Motor neuron (in vitro differentiated cells): Measurements from ENCODE around the gene PLOD3. TPM values are rescaled to one million over a fixed set of nuclear protein-coding genes. Genes with fewer than 3 reads are reported as not detected.
"Not testable (repeated sequence)": the region's sequence is repeated elsewhere in the genome, so short reads cannot be mapped to it uniquely, and the experiment has no call there.

Source experiments
- ATAC-seq, 8 experiments: fragments of 200-7000 bp; cut with Tn5 transposase; replicated peaks in 6 of 8; 2 replicates each; pipeline ENCODE4 v1.8.0; 2021; ENCODE audit warnings: mild to moderate bottlenecking in 8 of 8, moderate library complexity in 8 of 8
- H3K27ac ChIP-seq, 2 donors: fragments of 250-450 bp; sonication (Bioruptor Pico); 2 replicates each; pipeline ENCODE4 v1.9.0; 2021; ENCODE audit warnings: antibody characterized with exemption in 2 of 2, mild to moderate bottlenecking in 2 of 2, moderate library complexity in 1 of 2
- H3K4me1 ChIP-seq, 2 donors: fragments of 250-450 bp; sonication (Bioruptor Pico); replicated peaks in 1 of 2; 2 replicates each; pipeline ENCODE4 v1.6.1; 2021; ENCODE audit warnings: antibody characterized with exemption in 2 of 2, mild to moderate bottlenecking in 2 of 2, moderate library complexity in 1 of 2
- H3K4me3 ChIP-seq, 5 donors: fragments of 250-450 bp; sonication (Bioruptor Pico); 2 replicates each; pipeline ENCODE4 v1.9.0; 2021; ENCODE audit warnings: antibody characterized with exemption in 5 of 5, mild to moderate bottlenecking in 5 of 5, moderate library complexity in 4 of 5
- WGBS, 10 experiments: fragments of 450-650 bp; shearing (Covaris generic); methylation state at CpG; one replicate each; pipeline ENCODE4 v1.0.0; 2022; 5-methylcytosine and 5-hydroxymethylcytosine counted together
- in situ Hi-C, 9 experiments: fragments of 400-800 bp; cut with MboI; loops; one replicate each; pipeline ENCODE4 v1.15.0; 2021; ENCODE audit warnings: low sequenced_read_pairs in 9 of 9, low pct_unique_long_range_greater_than_20kb in 2 of 9; ENCODE audit not compliant: unreplicated experiment in 9 of 9
- total RNA-seq, 8 experiments: library from RNA; unstranded; fragments of 300-600 nt; gene quantifications; 2 replicates each; pipeline versions ENCODE4 v1.2.3 to v1.2.4, GENCODE V29; 2022

PLOD3 gene, protein sequence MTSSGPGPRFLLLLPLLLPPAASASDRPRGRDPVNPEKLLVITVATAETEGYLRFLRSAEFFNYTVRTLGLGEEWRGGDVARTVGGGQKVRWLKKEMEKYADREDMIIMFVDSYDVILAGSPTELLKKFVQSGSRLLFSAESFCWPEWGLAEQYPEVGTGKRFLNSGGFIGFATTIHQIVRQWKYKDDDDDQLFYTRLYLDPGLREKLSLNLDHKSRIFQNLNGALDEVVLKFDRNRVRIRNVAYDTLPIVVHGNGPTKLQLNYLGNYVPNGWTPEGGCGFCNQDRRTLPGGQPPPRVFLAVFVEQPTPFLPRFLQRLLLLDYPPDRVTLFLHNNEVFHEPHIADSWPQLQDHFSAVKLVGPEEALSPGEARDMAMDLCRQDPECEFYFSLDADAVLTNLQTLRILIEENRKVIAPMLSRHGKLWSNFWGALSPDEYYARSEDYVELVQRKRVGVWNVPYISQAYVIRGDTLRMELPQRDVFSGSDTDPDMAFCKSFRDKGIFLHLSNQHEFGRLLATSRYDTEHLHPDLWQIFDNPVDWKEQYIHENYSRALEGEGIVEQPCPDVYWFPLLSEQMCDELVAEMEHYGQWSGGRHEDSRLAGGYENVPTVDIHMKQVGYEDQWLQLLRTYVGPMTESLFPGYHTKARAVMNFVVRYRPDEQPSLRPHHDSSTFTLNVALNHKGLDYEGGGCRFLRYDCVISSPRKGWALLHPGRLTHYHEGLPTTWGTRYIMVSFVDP
- total RNA-seq: 10 to 100 TPM; 10.9 to 97.3 (median 28.1) TPM

DNA sequence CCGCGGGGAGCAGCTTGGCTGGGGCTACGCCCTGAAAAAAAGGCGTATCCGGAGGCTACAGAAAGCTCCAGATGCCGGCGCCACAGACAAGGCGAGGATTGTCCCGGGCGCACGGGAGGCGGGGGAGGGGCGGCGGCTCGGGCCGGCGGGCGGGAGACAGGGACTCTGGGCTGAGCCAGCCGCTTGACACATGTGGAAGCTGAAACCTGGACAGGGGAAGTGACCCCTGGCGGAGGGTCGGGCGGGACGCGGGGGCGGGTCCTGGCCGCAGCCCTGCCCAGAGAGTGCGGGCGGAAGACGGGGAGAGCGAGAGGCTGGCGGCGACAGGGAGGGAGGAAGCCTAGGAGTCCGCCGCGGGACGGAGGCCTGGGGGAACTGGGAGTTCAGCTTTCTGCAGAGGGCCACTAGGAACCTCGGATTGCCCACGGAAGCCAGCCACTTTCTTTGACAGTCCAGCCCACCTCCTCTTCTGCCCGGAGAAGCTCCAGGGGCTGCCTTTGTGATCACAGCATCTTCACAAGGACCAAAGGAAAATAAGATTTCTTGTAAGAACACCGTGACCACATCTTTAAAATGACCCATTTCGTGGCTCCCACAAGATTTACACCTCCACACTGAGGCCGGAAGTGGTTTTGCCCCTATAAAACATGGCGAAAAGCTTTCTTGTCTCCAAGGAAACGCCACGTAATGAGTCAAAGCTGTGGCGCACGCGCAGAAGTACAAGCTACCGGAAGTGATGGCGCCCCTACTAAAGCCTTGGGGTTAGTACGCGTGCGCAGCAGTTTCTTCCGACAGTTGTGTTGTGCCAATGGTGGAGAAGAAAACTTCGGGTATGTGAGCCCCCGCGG, at the start of gene PLOD3, which contains the start of gene ZNHIT1:
Gene PLOD3, minus strand, starts transcription at position 194 of the 848 bp plus-strand sequence. CDS start 307 bp downstream, outside the sequence.
Gene ZNHIT1, plus strand, starts transcription at position 778 of the 848 bp plus-strand sequence. Its CDS starts 31 bp downstream, at position 809.
- Histone ChIP-seq H3K4me1 (peaks cover 12 to 15% of the 10 kb centered on the region in 2 donors), H3K4me3 (peak within 1 kb of the TSS; percentile 53 to 81 (median 58)), H3K27ac (peak within 1 kb of the TSS; percentile 79 to 85)
- in situ Hi-C loops: no loop called here
- peak; percentile 77 to 96 (median 94) for ATAC-seq
- WGBS, 10 experiments: 0 to 3% (median 0%) methylated on average over 2 to 14 of the region's 57 CpGs; no CpG with 5 or more reads in 3 of the 10 experiments

DNA sequence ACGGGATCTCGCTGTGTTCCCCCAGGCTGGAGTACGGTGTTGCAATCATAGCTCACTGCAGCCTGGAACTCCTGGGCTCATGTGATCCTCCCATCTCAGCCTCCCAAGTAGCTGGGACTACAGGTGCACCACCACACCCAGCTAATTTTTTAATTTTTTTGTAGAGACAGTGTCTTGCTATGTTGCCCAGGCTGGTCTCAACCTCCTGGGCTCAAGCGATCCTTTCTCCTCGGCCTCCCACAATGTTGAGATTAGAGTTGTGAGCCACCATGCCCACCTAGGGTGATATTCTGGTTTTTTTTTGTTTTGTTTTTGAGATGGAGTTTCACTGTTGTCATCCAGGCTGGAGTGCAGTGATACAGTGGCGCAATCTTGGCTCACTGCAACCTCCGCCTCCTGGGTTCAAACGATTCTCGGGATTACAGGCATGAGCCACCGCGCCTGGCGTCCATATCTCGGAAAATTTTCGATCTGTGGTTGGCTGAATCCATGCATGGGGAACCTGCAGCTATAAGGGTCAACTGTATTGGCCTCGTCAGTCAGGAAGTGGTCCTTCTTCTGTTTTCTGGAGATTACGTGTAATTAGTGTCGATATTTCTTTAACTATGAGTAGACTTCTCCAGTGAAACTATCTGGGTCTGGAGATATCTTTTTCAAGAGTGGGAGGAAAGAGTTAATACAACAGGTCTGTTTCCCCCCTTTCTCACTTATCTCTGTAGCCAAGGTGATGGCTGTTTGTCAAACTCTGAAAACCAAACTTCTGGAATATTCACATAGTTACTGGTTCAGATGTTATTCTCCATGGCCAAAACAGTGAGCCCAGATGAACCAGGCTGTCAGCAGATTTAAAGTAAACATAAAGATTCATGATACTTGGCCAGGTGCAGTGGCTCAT, 48.5 kb upstream of the PLOD3 start:
- no peak for ATAC-seq
- H3K27ac ChIP-seq: no peak overlapping the region
- no peak overlapping the region for H3K4me3 ChIP-seq
- no peaks in the 10 kb centered on the region for H3K4me1 ChIP-seq
- WGBS, 10 experiments: 56 to 94% (median 80%) methylated on average over 1 to 17 of the region's 17 CpGs
- in situ Hi-C loops: no loop called here

DNA sequence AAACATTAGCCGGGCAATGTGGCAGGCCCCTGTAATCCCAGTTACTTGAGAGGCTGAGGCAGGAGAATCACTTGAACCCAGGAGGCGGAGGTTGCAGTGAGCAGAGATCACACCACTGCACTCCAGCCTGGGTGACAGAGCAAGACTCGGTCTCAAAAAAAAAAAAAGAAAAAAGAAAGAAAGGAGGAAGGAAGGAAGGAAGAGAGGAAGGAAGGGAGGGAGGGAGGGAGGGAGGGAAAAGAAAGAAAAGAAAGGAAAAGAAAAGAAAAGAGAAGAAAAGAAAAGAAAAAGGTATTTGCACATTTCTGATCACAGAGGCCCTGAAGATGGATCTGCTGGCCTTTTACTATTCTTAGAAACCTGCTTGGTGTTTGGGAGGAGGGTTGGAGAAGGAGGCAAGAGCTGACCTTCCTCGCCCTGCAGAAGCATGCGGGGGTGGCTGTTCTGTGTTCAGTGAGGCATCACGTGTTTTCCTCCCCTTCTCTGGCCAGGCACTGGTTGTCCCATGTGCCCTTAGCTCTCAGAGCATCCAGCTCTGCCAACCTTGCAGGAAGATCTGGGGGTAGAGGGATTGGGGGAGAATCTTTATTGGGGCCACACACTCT, 46.8 kb upstream of the PLOD3 start:
- ATAC-seq: not testable (repeated sequence)

DNA sequence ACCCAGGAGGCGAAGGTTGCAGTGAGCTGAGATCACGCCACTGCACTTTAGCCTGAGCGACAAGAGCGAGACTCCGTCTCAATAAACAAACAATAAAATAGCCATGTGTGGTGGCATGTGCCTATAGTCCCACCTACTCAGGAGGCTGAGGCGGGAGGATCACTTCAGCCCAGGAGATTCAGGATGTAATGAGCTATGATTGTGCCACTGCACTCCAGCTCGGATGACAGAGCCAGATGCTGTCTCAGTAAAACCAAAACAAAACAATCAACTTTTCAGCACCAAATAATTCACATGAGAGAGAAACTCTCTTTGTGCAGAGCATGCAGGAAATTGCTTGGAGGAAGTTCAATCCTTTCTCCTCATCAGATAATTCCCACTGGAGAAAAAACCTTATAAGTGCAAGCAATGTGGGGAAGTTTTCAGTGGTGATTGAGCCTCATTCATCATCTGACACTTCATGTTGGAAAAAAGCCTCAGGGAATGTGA, 40.9 kb upstream of the PLOD3 start:
- H3K27ac ChIP-seq: no peak overlapping the region

More for the DNA sequence above, 46.8 kb upstream of the PLOD3 start:
- H3K27ac ChIP-seq, H3K4me3 ChIP-seq, in situ Hi-C loops, H3K4me1 ChIP-seq: not testable (repeated sequence)
- 29 to 100% (median 60%) methylated on average over 1 to 5 of the region's 6 CpGs; no CpG with 5 or more reads in 5 of the 10 experiments for WGBS, 10 experiments

DNA sequence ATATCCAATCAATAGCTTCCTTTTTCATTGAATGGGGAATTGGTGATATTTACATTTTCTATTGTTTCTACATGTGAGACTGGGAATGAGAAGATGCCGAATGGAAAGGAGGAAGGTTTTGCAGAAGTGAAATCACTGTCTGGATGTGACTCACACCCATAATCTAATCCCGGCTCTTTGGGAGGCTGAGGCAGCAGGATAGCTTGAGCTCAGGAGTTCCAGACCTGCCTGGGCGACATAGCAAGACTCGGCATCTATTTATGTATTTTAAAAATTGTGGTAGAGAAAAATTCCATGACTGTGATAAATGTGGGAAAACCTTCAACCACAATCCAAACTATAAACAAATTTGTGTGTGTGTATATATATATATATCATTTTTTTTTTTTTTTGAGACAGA, 38.4 kb upstream of the PLOD3 start:
- Histone ChIP-seq H3K4me1 (peaks cover 6% of the 10 kb centered on the region in 2 donors), H3K4me3 (no peak overlapping the region), H3K27ac (no peak overlapping the region)
- 0 to 93% (median 58%) methylated on average over 1 to 4 of the region's 4 CpGs for WGBS, 10 experiments
- no peak for ATAC-seq
- in situ Hi-C loops: no loop called here

More for the DNA sequence above, 40.9 kb upstream of the PLOD3 start:
- in situ Hi-C loops: no loop called here
- Histone ChIP-seq H3K4me1 (no peaks in the 10 kb centered on the region), H3K4me3 (no peak overlapping the region)
- 40 to 83% (median 67%) methylated on average over 1 to 5 of the region's 7 CpGs; no CpG with 5 or more reads in 3 of the 10 experiments for WGBS, 10 experiments
- peak in 1 of 8 experiments; percentile 29 for ATAC-seq

DNA sequence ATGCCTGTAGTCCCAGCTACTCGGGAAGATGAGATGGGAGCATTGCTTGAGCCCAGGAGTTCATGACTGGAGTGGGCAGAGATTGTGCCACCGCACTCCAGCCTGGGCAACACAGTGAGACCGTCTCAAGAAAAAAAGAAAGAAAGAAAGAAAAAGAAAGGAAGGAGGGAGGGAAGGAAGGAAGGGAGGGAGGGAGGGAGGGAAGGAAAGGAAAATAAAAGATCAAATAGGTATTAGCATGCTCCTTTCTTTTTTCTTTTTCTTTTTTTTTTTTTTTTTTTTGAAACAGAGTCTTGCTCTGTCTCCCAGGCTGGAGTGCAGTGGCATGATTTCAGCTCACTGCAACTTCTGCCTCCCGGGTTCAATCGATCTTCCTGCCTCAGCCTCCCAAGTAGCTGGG, 35.8 kb upstream of the PLOD3 start:
- in situ Hi-C loops, H3K4me3 ChIP-seq, ATAC-seq, H3K27ac ChIP-seq: not testable (repeated sequence)
- peaks cover 11 to 12% of the 10 kb centered on the region in 2 donors for H3K4me1 ChIP-seq
- WGBS, 10 experiments: 25 to 100% (median 65%) methylated on average over 1 to 3 of the region's 5 CpGs; no CpG with 5 or more reads in 5 of the 10 experiments

DNA sequence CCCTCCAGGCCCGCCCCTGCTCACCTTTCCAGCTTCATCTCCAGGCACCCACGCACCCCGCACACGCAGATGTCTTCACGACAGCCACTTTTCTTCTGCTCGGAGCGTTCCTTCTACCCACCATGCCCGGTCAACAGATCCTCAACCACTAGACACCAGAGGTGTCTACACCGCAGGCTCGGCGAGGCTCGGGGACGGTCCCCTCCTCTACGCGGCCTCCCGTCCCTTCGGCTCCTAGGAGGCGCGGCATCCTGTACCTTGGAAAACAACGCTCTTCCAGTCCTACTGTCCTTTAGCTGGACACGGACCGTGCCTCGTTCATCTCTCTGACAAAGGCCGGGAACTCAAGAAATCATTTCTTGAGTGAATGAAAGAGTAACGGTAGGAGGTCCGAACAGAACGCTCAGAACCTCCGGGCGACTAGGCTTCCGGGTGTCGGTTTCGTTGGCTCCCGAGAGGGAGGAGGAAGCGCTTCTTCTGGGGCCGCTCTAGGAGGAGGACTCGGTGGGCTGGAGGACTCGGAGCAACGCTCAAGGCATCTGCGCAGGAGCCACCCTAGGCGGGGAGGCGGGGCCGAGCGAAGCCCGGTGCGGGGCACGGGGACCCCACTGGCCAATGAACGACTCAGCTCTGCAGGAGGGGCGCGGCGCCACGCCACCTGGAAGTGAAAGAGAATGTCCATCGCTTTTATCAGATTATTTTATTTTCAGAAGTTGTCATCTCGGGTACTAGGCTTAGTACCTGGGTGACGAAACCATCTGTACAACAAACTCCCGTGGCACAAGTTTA, 34.7 kb upstream of the PLOD3 start:
- Histone ChIP-seq H3K4me1 (peaks cover 11 to 12% of the 10 kb centered on the region in 2 donors), H3K4me3 (peak overlapping the region; percentile 70 to 98 (median 78)), H3K27ac (peak overlapping the region; percentile 64 to 82)
- ATAC-seq: peak; percentile 97 to 100 (median 100)
- in situ Hi-C loops: no loop called here
- 0 to 4% (median 0%) methylated on average over 1 to 34 of the region's 55 CpGs; no CpG with 5 or more reads in 3 of the 10 experiments for WGBS, 10 experiments

DNA sequence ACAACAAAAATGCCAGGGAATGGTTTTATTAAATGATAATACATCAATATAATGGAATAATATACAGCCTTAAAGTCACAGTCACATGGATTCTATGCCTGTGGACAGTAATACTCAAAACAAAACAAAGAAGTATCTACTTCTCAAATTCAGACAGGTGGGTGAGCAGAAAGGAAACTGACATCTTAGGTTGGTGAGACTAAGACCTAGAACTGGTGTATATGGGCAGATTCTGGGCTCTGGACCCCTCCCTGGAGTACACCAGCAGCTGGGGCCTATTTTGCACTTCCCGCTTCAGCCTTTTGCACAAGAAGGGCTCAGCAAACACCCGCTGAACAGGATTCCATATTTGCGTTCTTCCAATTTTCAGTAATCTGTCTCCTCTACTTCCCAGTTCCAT, 32.9 kb upstream of the PLOD3 start:
- in situ Hi-C loops: no loop called here
- 96 to 100% (median 100%) methylated on average over 1 to 3 of the region's 3 CpGs; no CpG with 5 or more reads in 6 of the 10 experiments for WGBS, 10 experiments
- Histone ChIP-seq H3K4me1 (peaks cover 16 to 17% of the 10 kb centered on the region in 2 donors), H3K4me3 (no peak overlapping the region), H3K27ac (no peak overlapping the region)
- ATAC-seq: no peak

DNA sequence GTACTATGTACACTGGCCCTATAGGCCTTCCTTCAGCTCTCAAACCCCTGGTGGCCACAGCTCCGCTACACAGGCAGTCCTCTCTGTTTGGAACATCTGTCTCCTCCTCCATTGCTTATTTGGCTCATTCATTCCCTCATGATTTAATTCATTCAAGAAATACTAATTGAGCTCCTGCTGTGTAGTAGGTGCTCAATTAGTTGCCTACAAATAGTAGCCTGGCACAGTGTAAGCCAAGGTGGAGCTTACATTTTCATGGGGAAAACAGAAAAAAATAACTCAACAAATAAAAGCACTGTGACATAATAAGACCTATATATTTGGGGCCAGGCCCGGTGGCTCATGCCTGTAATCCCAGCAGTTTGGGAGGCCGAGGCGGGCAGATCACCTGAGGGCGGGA, 30.9 kb upstream of the PLOD3 start:
- peaks cover 21 to 23% of the 10 kb centered on the region in 2 donors for H3K4me1 ChIP-seq
- no peak for ATAC-seq
- no peak overlapping the region for H3K4me3 ChIP-seq
- no peak overlapping the region for H3K27ac ChIP-seq
- in situ Hi-C loops: no loop called here
- 80 to 100% (median 100%) methylated on average over 1 to 5 of the region's 5 CpGs; no CpG with 5 or more reads in 2 of the 10 experiments for WGBS, 10 experiments

DNA sequence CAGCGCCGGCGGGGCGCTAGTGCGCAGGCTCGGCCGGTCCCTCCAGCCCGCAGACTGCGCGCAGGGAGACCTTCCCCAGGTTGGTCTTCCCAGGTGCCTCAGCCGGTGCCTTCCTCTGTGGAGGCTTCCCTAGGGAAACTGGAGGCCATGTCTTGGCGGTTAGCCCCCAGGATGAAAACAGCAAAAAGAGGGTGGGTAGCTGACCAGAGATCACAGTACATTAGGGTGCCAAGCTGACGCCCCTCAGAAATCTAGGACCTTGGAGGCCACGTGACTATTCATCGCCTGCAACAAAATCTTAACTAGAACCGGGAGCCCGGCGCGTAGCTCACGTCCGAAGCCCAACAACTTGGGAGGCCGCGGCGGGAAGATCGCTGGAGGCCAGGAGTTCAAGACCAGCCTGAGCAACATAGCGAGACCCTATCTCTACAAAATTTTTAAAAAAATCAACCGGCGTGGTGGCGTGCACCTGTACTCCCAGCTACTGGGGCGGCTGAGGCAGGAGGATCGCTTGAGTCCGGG, 27.8 kb upstream of the PLOD3 start:
- peak overlapping the region; percentile 91 to 96 for H3K27ac ChIP-seq
- no peak for ATAC-seq
- H3K4me1 ChIP-seq: peaks cover 12% of the 10 kb centered on the region in 2 donors
- WGBS, 10 experiments: 20 to 89% (median 66%) methylated on average over 1 to 18 of the region's 32 CpGs; no CpG with 5 or more reads in 2 of the 10 experiments
- H3K4me3 ChIP-seq: peak overlapping the region; percentile 68 to 90 (median 83)
- in situ Hi-C loops: no loop called here
